ENCODE measurements around the gene KRT71.

KRT71 gene

DNA sequence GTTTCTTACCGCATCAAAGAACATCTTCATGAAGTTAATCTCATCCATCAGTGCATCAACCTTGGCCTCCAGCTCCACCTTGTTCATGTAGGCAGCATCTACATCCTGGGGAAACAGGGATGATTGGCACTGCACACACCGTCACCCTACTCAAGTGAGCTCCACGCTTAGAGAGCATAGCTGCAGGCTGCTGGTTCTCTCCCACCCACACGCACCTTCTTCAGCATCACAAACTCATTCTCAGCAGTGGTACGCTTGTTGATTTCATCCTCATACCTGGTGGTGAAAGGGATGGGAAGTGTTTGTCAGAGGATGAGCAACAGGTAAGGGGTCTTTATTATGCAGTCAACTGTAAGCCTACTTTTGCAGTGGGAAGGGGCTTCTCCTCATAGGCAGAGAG lies 35.1 kb downstream of the KRT71 start:
- DNase-seq (ENCODE audit: extremely low read depth, insufficient read length) = no peak
- TF ChIP-seq, protein P1, sequence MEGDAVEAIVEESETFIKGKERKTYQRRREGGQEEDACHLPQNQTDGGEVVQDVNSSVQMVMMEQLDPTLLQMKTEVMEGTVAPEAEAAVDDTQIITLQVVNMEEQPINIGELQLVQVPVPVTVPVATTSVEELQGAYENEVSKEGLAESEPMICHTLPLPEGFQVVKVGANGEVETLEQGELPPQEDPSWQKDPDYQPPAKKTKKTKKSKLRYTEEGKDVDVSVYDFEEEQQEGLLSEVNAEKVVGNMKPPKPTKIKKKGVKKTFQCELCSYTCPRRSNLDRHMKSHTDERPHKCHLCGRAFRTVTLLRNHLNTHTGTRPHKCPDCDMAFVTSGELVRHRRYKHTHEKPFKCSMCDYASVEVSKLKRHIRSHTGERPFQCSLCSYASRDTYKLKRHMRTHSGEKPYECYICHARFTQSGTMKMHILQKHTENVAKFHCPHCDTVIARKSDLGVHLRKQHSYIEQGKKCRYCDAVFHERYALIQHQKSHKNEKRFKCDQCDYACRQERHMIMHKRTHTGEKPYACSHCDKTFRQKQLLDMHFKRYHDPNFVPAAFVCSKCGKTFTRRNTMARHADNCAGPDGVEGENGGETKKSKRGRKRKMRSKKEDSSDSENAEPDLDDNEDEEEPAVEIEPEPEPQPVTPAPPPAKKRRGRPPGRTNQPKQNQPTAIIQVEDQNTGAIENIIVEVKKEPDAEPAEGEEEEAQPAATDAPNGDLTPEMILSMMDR (IDR thresholded peaks at IDR 0.05; ENCODE audit: insufficient read depth, low read length, poor library complexity, severe bottlenecking) = no peak
- H3K27me3 ChIP-seq (replicated peaks; ENCODE audit: control insufficient read depth, insufficient read depth, low read length) = no peaks in the 10 kb centered on the region; the same call in 1 of the 2 replicates
- no peaks in the 10 kb centered on the region for H3K36me3 ChIP-seq (ENCODE audit: control insufficient read depth, insufficient read depth, low read length)
- no peak overlapping the region for H3K4me3 ChIP-seq (replicated peaks; ENCODE audit: low read depth, low read length)

DNA sequence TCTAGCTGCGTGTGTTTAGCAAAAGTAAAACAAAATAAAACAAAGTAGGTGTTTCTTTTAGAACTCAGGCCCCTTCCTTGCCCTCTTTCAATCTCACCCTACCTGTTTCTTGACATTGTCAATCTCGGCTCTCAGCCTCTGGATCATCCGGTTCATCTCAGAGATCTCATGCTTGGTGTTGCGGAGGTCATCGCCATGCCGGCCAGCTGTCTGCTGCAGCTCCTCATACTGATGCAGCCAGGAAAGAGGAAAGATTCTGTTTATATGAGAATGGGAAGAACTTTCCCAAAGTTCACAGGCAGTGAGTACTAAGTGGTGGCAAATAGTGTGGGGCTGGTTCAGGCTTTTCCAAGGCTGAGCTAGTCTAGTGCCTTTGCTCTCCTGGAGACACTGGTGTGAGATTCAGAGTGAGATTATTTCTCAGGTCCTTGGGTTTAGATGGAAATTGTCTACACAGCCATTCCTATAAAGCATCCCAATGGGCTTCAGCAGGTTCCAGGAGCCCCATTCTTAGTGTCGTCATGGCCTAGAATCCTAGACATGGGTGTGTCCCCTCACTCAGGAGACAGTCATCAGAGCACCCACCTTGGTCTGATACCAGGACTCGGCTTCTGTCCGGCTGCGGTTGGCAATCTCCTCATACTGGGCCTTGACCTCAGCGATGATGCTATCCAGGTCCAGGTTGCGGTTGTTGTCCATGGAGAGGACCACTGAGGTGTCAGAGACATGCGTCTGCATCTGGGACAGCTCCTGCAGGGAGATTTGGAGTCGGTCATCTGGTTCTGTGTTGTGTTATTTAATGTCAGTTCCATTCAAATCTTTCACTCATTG lies 35.7 kb downstream of the KRT71 start:
- no peak overlapping the region for H3K4me3 ChIP-seq (replicated peaks; ENCODE audit: low read depth, low read length)
- DNase-seq (ENCODE audit: extremely low read depth, insufficient read length) = no peak
- TF ChIP-seq, protein P1 (IDR thresholded peaks at IDR 0.05; ENCODE audit: insufficient read depth, low read length, poor library complexity, severe bottlenecking) = no peak
- H3K36me3 ChIP-seq (ENCODE audit: control insufficient read depth, insufficient read depth, low read length) = no peaks in the 10 kb centered on the region
- H3K27me3 ChIP-seq (replicated peaks; ENCODE audit: control insufficient read depth, insufficient read depth, low read length) = no peaks in the 10 kb centered on the region; the same call in 1 of the 2 replicates

DNA sequence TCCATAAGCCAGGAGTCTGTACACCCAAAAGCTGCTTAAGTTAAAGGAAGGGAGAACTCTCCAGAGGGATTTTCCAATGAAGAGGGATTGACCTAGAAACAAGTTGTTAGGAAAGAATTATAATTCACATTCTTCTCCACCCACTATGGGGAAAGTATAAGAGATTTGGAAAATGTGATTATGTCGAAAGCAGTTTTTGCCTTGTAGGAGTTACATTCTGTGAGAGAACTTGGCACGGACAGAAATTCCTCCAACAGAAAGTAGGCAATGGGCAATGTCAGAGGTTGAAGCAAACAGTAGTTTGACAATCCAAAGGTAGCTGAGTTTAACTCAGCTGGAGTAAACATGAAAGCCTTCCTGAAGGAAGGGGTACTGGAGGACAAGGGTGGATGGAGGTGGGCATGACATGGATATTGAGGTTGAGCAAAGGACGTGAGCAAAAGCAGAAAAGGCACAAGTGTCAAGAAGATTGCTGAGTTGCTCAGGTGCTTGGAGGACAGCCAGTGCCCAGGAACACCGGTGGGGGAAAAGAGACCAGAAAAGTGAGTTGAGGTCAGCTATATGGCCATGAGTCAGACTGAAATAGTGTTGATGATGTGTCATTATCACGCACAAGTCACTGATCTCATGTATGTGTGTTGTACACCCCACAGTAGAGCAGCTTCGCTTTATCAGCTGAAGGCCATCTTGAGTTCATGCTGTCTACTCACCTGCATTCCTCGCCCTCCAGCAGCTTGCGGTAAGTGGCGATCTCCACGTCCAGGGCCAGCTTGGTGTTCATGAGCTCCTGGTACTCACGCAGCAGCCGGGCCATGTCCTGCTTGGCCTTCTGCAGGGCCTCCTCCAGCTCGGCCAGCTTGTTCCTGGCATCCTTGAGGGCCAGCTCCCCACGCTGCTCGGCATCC lies 36.8 kb downstream of the KRT71 start:
- TF ChIP-seq, protein P1 (IDR thresholded peaks at IDR 0.05; ENCODE audit: insufficient read depth, low read length, poor library complexity, severe bottlenecking) = no peak
- H3K4me3 ChIP-seq (replicated peaks; ENCODE audit: low read depth, low read length) = no peak overlapping the region
- H3K36me3 ChIP-seq (ENCODE audit: control insufficient read depth, insufficient read depth, low read length) = no peaks in the 10 kb centered on the region
- no peaks in the 10 kb centered on the region; the same call in 1 of the 2 replicates for H3K27me3 ChIP-seq (replicated peaks; ENCODE audit: control insufficient read depth, insufficient read depth, low read length)
- DNase-seq (ENCODE audit: extremely low read depth, insufficient read length) = no peak

DNA sequence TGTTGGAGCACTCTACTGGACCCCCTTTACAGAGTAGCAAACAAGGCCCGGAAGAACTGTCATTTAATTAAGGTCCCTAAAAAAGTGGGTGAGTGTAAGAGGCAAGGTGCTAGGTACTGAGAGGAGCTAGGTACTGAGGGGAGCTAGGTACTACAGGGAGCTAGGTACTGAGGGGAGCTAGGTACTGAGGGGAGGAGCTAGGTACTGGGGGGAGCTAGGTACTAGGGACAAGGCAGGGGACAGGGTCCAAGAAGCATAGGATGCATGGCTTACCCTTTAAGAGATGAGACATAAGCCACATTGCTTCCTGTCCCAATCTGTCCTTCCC lies 37.7 kb downstream of the KRT71 start:
- Histone ChIP-seq H3K4me3 (replicated peaks; ENCODE audit: low read depth, low read length) (no peak overlapping the region), H3K36me3 (ENCODE audit: control insufficient read depth, insufficient read depth, low read length) (no peaks in the 10 kb centered on the region), H3K27me3 (replicated peaks; ENCODE audit: control insufficient read depth, insufficient read depth, low read length) (no peaks in the 10 kb centered on the region; the same call in 1 of the 2 replicates)
- DNase-seq (ENCODE audit: extremely low read depth, insufficient read length) = no peak
- TF ChIP-seq, protein P1 (IDR thresholded peaks at IDR 0.05; ENCODE audit: insufficient read depth, low read length, poor library complexity, severe bottlenecking) = no peak

DNA sequence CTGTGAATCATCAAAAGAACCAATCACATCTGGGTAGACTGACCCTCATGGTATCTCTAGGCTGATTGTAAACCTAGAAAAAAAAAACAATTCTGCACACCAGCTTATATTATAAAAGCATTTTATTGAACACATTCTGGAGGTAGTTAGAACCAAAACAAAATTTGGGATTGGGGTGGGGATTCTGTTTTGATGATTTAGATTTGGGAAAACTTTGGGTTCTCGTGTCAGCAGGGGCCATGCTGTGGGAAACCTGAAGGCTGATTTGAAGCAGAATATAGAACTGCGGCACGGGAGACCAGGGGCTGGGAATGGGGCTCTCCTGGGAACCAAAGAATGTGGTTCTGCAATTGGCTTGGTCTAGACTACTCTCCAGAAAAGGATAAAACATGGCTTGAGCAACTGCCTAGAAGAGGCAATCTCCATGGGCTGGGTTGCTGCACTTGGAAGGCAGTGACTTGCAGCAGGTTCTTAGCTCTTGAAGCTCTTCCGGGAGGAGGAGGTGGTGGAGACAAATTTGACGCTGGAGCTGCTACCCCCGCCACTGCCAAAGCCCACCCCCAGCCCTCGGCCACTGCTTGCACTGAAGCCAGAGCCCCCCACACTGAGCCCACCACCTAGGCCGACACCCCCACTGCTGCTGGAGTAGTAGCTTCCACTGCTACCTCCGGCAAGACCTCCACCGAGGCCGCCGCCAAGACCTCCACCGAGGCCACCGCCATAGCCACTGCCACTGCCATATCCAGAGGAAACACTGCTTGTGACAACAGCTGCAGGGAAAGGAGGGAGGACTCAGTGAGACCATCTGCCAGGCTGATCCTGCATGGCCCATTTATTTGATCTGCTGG lies 38.2 kb downstream of the KRT71 start:
- H3K4me3 ChIP-seq (replicated peaks; ENCODE audit: low read depth, low read length) = no peak overlapping the region
- TF ChIP-seq, protein P1 (IDR thresholded peaks at IDR 0.05; ENCODE audit: insufficient read depth, low read length, poor library complexity, severe bottlenecking) = no peak
- H3K27me3 ChIP-seq (replicated peaks; ENCODE audit: control insufficient read depth, insufficient read depth, low read length) = no peaks in the 10 kb centered on the region; the same call in 1 of the 2 replicates
- H3K36me3 ChIP-seq (ENCODE audit: control insufficient read depth, insufficient read depth, low read length) = no peaks in the 10 kb centered on the region
- DNase-seq (ENCODE audit: extremely low read depth, insufficient read length) = no peak

Measured in GM06990 (cell line).